K562 (cell line): ENCODE results near the gene SRCAP. TPM values are rescaled to one million over a fixed set of nuclear protein-coding genes. Genes with fewer than 3 reads are reported as not detected.

Experiments
- C11orf30 ChIP-seq: fragments of 450-650 bp; IDR thresholded peaks from 2 replicates; pipeline ENCODE4 v1.6.1; 2016; ENCODE audit warnings: low read depth, mild to moderate bottlenecking
- CHD1 ChIP-seq: fragments of 200-600 bp; sonication (generic); IDR thresholded peaks from one replicate; pipeline ENCODE4 v1.6.1; 2012; ENCODE audit warnings: mild to moderate bottlenecking, moderate library complexity, low read length, inconsistent platforms
- DACH1 ChIP-seq: fragments of 450-650 bp; IDR thresholded peaks from 2 replicates; pipeline ENCODE4 v1.6.1; 2018; ENCODE audit not compliant: partially characterized antibody
- DIDO1 ChIP-seq: fragments of 450-650 bp; IDR thresholded peaks from 2 replicates; pipeline ENCODE4 v1.6.1; 2016; ENCODE audit warnings: low read depth, missing biosample characterization, missing genetic modification characterization
- EHMT2 ChIP-seq: fragments of 450-650 bp; IDR thresholded peaks from 2 replicates; pipeline ENCODE4 v1.6.1; 2018; ENCODE audit warnings: antibody characterized with exemption
- KHSRP ChIP-seq: fragments of 450-650 bp; IDR thresholded peaks from 2 replicates; pipeline ENCODE4 v1.6.1; 2017
- MCM3 ChIP-seq: fragments of 450-650 bp; IDR thresholded peaks from 2 replicates; pipeline ENCODE4 v1.6.1; 2016
- MCM5 ChIP-seq: fragments of 450-650 bp; IDR thresholded peaks from 2 replicates; pipeline ENCODE4 v1.6.1; 2016; ENCODE audit warnings: low read depth
- MITF ChIP-seq: IDR thresholded peaks from 2 replicates; pipeline ENCODE4 v1.6.1; 2014; ENCODE audit warnings: antibody characterized with exemption
- MTA2 ChIP-seq: fragments of 450-650 bp; IDR thresholded peaks from 2 replicates; pipeline ENCODE4 v1.6.1; 2016; ENCODE audit warnings: low read depth
- NR2C1 ChIP-seq, 2 experiments: fragments of 450-650 bp; IDR thresholded peaks; 2 replicates each; pipeline ENCODE4 v1.6.1; 2017; ENCODE audit warnings: mild to moderate bottlenecking in 2 of 2, antibody characterized with exemption in 1 of 2, inconsistent platforms in 1 of 2, missing compliant biosample characterization in 1 of 2, missing genetic modification characterization in 1 of 2
- NR2C2 ChIP-seq, 2 experiments: fragments of 200-800 bp in 1 of 2; sonication (Bioruptor generic) in 1 of 2; sonication (generic) in 1 of 2; formaldehyde crosslinking in 1 of 2; IDR thresholded peaks; 2 replicates each; pipeline versions ENCODE4 v1.6.1 to v1.8.0; 2016 to 2022; ENCODE audit warnings: mild to moderate bottlenecking in 1 of 2, missing compliant biosample characterization in 1 of 2, missing genetic modification characterization in 1 of 2, missing genetic modification reagents in 1 of 2
- NRF1 ChIP-seq, 2 experiments: fragments of 450-650 bp; IDR thresholded peaks in 1 of 2; conservative IDR thresholded peaks in 1 of 2; 2 replicates each; pipeline ENCODE4 v1.6.1; 2014; ENCODE audit warnings: mild to moderate bottlenecking in 2 of 2
- PHF21A ChIP-seq: fragments of 450-650 bp; IDR thresholded peaks from 2 replicates; pipeline ENCODE4 v1.6.1; 2017; ENCODE audit warnings: low read depth, borderline replicate concordance
- PHF8 ChIP-seq: fragments of 200-600 bp; sonication (generic); IDR thresholded peaks from 2 replicates; pipeline ENCODE4 v1.6.1; 2012; ENCODE audit warnings: mixed run types, mild to moderate bottlenecking, inconsistent platforms, low read length, moderate library complexity, borderline replicate concordance
- RB1 ChIP-seq: fragments of 450-650 bp; IDR thresholded peaks from 2 replicates; pipeline ENCODE4 v1.6.1; 2017; ENCODE audit warnings: low read depth, mild to moderate bottlenecking
- RBM15 ChIP-seq: fragments of 200-400 bp; formaldehyde crosslinking; IDR thresholded peaks from 2 replicates; pipeline ENCODE4 v1.6.1; 2018; ENCODE audit warnings: mild to moderate bottlenecking, low read length, moderate library complexity; ENCODE audit not compliant: insufficient read depth
- RBM22 ChIP-seq: fragments of 200-400 bp; formaldehyde crosslinking; IDR thresholded peaks from 2 replicates; pipeline ENCODE4 v1.6.1; 2018; ENCODE audit warnings: low read length, low read depth; ENCODE audit not compliant: poor library complexity, severe bottlenecking
- TAF1 ChIP-seq: IDR thresholded peaks from 2 replicates; pipeline ENCODE4 v1.6.1; 2011; ENCODE audit warnings: mild to moderate bottlenecking, low read length, moderate library complexity; ENCODE audit not compliant: insufficient read depth, control insufficient read depth, severe bottlenecking; ENCODE audit errors: extremely low read depth
- ZNF175 ChIP-seq: fragments of 200-800 bp; sonication (Bioruptor generic); IDR thresholded peaks from 2 replicates; pipeline ENCODE4 v1.6.1; 2016; ENCODE audit warnings: low read depth, mild to moderate bottlenecking, missing genetic modification characterization, missing compliant biosample characterization
- ZNF253 ChIP-seq: fragments of 250-450 bp; sonication (Bioruptor Pico); conservative IDR thresholded peaks from 2 replicates; pipeline ENCODE4 v1.6.1; 2021; ENCODE audit warnings: mild to moderate bottlenecking
- ZNF589 ChIP-seq: fragments of 200-800 bp; sonication (Bioruptor generic); IDR thresholded peaks from 2 replicates; pipeline ENCODE4 v1.6.1; 2016; ENCODE audit warnings: low read depth, missing genetic modification characterization, missing compliant biosample characterization
- ZNF696 ChIP-seq: fragments of 250-450 bp; sonication (Bioruptor Pico); conservative IDR thresholded peaks from 2 replicates; pipeline ENCODE4 v1.4.0; 2020; ENCODE audit warnings: mild to moderate bottlenecking, moderate library complexity
- ZNF707 ChIP-seq: fragments of 250-450 bp; sonication (Bioruptor Pico); conservative IDR thresholded peaks from 2 replicates; pipeline ENCODE4 v1.8.0; 2022; ENCODE audit warnings: inconsistent platforms, mild to moderate bottlenecking, moderate library complexity
- polyA plus RNA-seq, 8 experiments: library from polyadenylated mRNA; depleted of rRNA in 4 of 8; stranded (reverse) in 5 of 8; unstranded in 3 of 8; fragments of >200 nt; fragmentation: Nextera tagmentation in 2 of 8; fragmentation: Illumina TruSeq in 1 of 8; extraction: Ambion mirVana in 2 of 8; extraction: Trizol in 1 of 8; gene quantifications; 2 replicates each; pipeline versions ENCODE4 v1.2.1 to v1.2.3, GENCODE V29; 2011 to 2014; ENCODE audit warnings: inconsistent platforms in 1 of 8, missing spikeins in 1 of 8
- total RNA-seq, 7 experiments: library from RNA; depleted of rRNA in 6 of 7; stranded (reverse); fragments of >200 nt in 6 of 7; fragmentation: Illumina TruSeq in 2 of 7; extraction: Trizol in 2 of 7; gene quantifications; 2 replicates each; pipeline versions ENCODE4 v1.2.1 to v1.2.3, GENCODE V29; 2011 to 2021; ENCODE audit warnings: low replicate concordance in 1 of 7
- TF ChIP-seq, protein P1 (sequence below): fragments of 450-650 bp; formaldehyde crosslinking; IDR thresholded peaks from 2 replicates; pipeline ENCODE4 v1.4.0; 2020; ENCODE audit warnings: mild to moderate bottlenecking, moderate library complexity

Gene SRCAP
- total and polyA plus RNA-seq, 9 of the 15 experiments (the other 6 are each of a cell fraction or from before 2014, with no cell fraction given): 0.21 to 62.6 (median 5.8) TPM

DNA sequence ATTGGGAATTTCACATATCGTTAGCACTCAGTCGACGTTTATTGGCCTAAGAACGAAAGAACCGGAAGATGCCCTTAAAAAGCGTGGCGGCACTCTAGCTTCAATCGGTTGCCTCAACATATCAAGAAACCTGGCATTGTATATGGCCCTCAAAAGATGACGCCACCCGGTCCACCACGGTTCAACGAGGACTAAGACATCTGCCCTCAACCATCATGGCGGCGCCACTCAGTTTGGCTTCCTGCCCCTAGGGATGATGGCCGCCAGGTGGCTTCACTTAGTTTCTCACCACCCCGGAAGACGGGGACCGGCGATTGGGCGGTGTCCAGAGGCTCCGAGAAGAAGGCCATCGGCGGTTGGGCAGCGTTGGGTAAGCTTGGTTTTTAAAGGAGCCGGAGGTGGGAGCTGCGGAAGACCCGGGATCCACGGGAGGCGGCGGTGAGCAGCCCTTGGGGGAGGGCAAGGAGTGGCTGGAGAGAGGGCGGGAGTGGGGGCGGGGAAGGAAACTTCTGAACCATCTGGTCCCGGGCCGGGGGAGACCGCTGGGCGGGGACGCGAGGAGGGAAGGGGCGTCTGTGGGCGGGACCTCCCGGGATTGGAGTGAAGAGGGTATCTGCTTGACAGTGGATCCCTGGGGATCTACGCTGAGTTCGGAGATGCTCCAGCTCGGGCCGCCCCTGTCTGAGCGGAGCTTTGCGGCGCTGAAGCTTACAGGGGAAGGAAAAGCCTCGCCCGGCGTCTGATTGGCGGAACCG, 48.4 kb upstream of the SRCAP start, which contains the start of gene PRR14 (continued):
- TF ChIP-seq RB1 (peak; percentile 76), ZNF253 (CRISPR knock-in tag) (no peak), MTA2 (no peak), DACH1 (no peak), NRF1 (conservative IDR thresholded peaks at IDR 0.05 in 1 of 2, IDR thresholded peaks at IDR 0.05 in 1 of 2) (peak; percentile 13 to 15; a peak in 2 of 4 replicates), ZNF589 (CRISPR knock-in tag) (peak; percentile 69; the same call in 1 of the 2 replicates), NR2C2 (CRISPR knock-in tag; IDR thresholded peaks at IDR 0.05) (no peak; the same call in 1 of the 2 replicates), NR2C2 (tag; IDR thresholded peaks at IDR 0.05) (peak; percentile 96), ZNF707 (no peak), KHSRP (no peak), MCM3 (no peak), PHF8 (no peak), PHF21A (no peak), NR2C1 (IDR thresholded peaks at IDR 0.05) (peak; percentile 95), NR2C1 (tag; IDR thresholded peaks at IDR 0.05) (peak; percentile 94), C11orf30 (no peak), MCM5 (no peak), ZNF696 (no peak), RBM22 (no peak), CHD1 (no peak), TAF1 (peak; percentile 50), ZNF175 (CRISPR knock-in tag) (peak; percentile 88), DIDO1 (tag) (peak; percentile 87), EHMT2 (0 out of 2 replicates have a peak, but pooled peaks have one; percentile 39), RBM15 (no peak), MITF (0 out of 2 replicates have a peak, but pooled peaks have one; percentile 3)
- TF ChIP-seq, protein P1, sequence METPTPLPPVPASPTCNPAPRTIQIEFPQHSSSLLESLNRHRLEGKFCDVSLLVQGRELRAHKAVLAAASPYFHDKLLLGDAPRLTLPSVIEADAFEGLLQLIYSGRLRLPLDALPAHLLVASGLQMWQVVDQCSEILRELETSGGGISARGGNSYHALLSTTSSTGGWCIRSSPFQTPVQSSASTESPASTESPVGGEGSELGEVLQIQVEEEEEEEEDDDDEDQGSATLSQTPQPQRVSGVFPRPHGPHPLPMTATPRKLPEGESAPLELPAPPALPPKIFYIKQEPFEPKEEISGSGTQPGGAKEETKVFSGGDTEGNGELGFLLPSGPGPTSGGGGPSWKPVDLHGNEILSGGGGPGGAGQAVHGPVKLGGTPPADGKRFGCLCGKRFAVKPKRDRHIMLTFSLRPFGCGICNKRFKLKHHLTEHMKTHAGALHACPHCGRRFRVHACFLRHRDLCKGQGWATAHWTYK (CRISPR knock-in tag): peak; percentile 72
